Thyroid gland (tissue), 4 donors: ENCODE data around the gene GLI3. TPM values are rescaled to one million over a fixed set of nuclear protein-coding genes. Genes with fewer than 3 reads are reported as not detected.
A peak's percentile ranks its signal among the peaks of the same experiment; 100 is the strongest.

Experiments used
- DNase-seq, 2 donors: peaks; one replicate each; pipeline ENCODE4 v3.0.0-alpha.2; 2019
- H3K27ac ChIP-seq, 3 donors: fragments of 200-600 bp; sonication (generic); 1 replicate in 2 of 3; 2 replicates in 1 of 3; pipeline ENCODE4 v1.5.1; 2016 to 2019; ENCODE audit warnings: mild to moderate bottlenecking in 1 of 3, moderate library complexity in 1 of 3
- H3K27me3 ChIP-seq: fragments of 200-600 bp; sonication (generic); one replicate; pipeline ENCODE4 v1.5.1; 2019
- H3K36me3 ChIP-seq, 2 donors: fragments of 200-600 bp; sonication (generic); one replicate each; pipeline ENCODE4 v1.5.1; 2016 to 2019
- H3K4me1 ChIP-seq, 2 donors: fragments of 200-600 bp; sonication (generic); one replicate each; pipeline ENCODE4 v1.5.1; 2017 to 2019
- H3K4me3 ChIP-seq, 3 donors: fragments of 200-600 bp; sonication (generic); replicated peaks in 1 of 3; 1 replicate in 2 of 3; 2 replicates in 1 of 3; pipeline ENCODE4 v1.5.1; 2016; ENCODE audit warnings: mild to moderate bottlenecking in 1 of 3
- H3K9me3 ChIP-seq: fragments of 200-600 bp; sonication (generic); one replicate; pipeline ENCODE4 v1.5.1; 2017
- CTCF ChIP-seq, 6 experiments: fragments of 200-600 bp in 3 of 6; fragments of 450-650 bp in 3 of 6; sonication (generic) in 3 of 6; IDR thresholded peaks; one replicate each; pipeline ENCODE4 v1.5.1; 2016 to 2019; ENCODE audit warnings: antibody characterized with exemption in 6 of 6, mild to moderate bottlenecking in 2 of 6, inconsistent platforms in 1 of 6, moderate library complexity in 1 of 6
- POLR2A ChIP-seq, 2 donors: fragments of 450-650 bp; IDR thresholded peaks; one replicate each; pipeline ENCODE4 v1.6.1; 2017; ENCODE audit warnings: antibody characterized with exemption in 2 of 2, mild to moderate bottlenecking in 2 of 2, moderate library complexity in 1 of 2
- WGBS, 2 donors: methylation state at CpG; one replicate each; pipeline ENCODE4 v1.1.5; 2017; 5-methylcytosine and 5-hydroxymethylcytosine counted together
- intact Hi-C: fragments of 100-400 bp; cut with DNase I; formaldehyde crosslinking; loops from one replicate; pipeline ENCODE4 v1.15.1; 2023
- total RNA-seq, 4 donors: library from RNA; depleted of rRNA; stranded (reverse); fragments of >200 nt; gene quantifications; one replicate each; pipeline ENCODE4 v1.2.3, GENCODE V29; 2016

GLI3 gene
- total RNA-seq, 4 donors from 2014 or later = 10.1 to 15.6 (median 13.6) TPM

GRCh38 chr7:42077271-42078135 is 159.5 kb downstream of the GLI3 start:
- DNase-seq = no peak
- no peak overlapping the region for H3K4me3 ChIP-seq
- H3K36me3 ChIP-seq = no peaks in the 10 kb centered on the region
- intact Hi-C loops = no loop called here
- H3K27ac ChIP-seq = no peak overlapping the region
- H3K27me3 ChIP-seq = no peaks in the 10 kb centered on the region
- H3K9me3 ChIP-seq = no peaks in the 10 kb centered on the region
- H3K4me1 ChIP-seq = peaks cover 12 to 22% of the 10 kb centered on the region in 2 donors
- 89 to 91% methylated on average over 9 of the region's 9 CpGs for WGBS, 2 donors
- no peak for TF ChIP-seq POLR2A (IDR thresholded peaks at IDR 0.05)
- TF ChIP-seq CTCF (IDR thresholded peaks at IDR 0.05) = no peak

DNA sequence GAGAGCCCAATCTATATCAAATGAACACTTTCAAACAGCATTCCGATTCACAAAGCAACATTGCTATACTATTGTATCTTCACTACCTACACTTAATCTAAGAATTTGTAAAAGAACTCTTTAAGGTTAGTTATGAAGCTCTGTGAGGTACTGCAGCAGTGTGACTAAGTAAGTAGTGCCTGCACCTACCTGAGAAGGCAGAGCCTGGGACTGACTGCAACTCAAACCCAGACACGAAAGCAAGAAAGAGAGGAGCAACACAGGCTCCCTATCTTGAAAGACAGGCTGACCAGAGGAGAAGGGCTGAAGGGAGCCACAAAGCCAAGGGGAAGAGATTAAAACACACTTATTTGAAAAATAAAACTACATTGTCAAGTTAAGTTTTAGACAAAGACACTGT is 160.1 kb downstream of the GLI3 start:
- H3K27ac ChIP-seq = no peak overlapping the region
- DNase-seq = no peak
- no peaks in the 10 kb centered on the region for H3K36me3 ChIP-seq
- peaks cover 19 to 28% of the 10 kb centered on the region in 2 donors for H3K4me1 ChIP-seq
- no peaks in the 10 kb centered on the region for H3K9me3 ChIP-seq
- intact Hi-C loops = no loop called here
- WGBS, 2 donors = 91 to 92% methylated on average over 2 of the region's 2 CpGs
- no peak overlapping the region for H3K4me3 ChIP-seq
- TF ChIP-seq POLR2A (IDR thresholded peaks at IDR 0.05) (no peak), CTCF (IDR thresholded peaks at IDR 0.05) (no peak)
- no peaks in the 10 kb centered on the region for H3K27me3 ChIP-seq

GRCh38 chr7:42075418-42075817 is 161.6 kb downstream of the GLI3 start:
- intact Hi-C loops = no loop called here
- no peaks in the 10 kb centered on the region for H3K36me3 ChIP-seq

GRCh38 chr7:42074076-42074475 is 162.9 kb downstream of the GLI3 start:
- peak in 1 of 2 donors; percentile 18 for DNase-seq
- intact Hi-C loops = no loop called here
- 64 to 68% methylated on average over 4 of the region's 4 CpGs for WGBS, 2 donors
- H3K27ac ChIP-seq = peak overlapping the region in 2 of 3 donors; percentile 11 to 61
- no peak for TF ChIP-seq CTCF (IDR thresholded peaks at IDR 0.05)
- no peak for TF ChIP-seq POLR2A (IDR thresholded peaks at IDR 0.05)
- H3K4me3 ChIP-seq = no peak overlapping the region
- H3K36me3 ChIP-seq = no peaks in the 10 kb centered on the region
- peaks cover 32 to 55% of the 10 kb centered on the region in 2 donors for H3K4me1 ChIP-seq
- H3K9me3 ChIP-seq = no peaks in the 10 kb centered on the region
- no peaks in the 10 kb centered on the region for H3K27me3 ChIP-seq

More at GRCh38 chr7:42075418-42075817, 161.6 kb downstream of the GLI3 start:
- no peak overlapping the region for H3K4me3 ChIP-seq
- no peak overlapping the region for H3K27ac ChIP-seq
- H3K4me1 ChIP-seq = peaks cover 26 to 42% of the 10 kb centered on the region in 2 donors
- H3K9me3 ChIP-seq = no peaks in the 10 kb centered on the region
- no peaks in the 10 kb centered on the region for H3K27me3 ChIP-seq
- TF ChIP-seq CTCF (IDR thresholded peaks at IDR 0.05) = no peak
- TF ChIP-seq POLR2A (IDR thresholded peaks at IDR 0.05) = no peak
- no peak for DNase-seq
